ENCODE results near the gene ING4. TPM values are rescaled to one million over a fixed set of nuclear protein-coding genes. Genes with fewer than 3 reads are reported as not detected.
"Not testable (repeated sequence)": the region's sequence is repeated elsewhere in the genome, so short reads cannot be mapped to it uniquely, and the experiment has no call there.

Gene ING4
- total RNA-seq = 10 to 100 TPM; 46.9 to 49.3 TPM

- Mint-ChIP-seq H3K4me1 (peaks cover 13% of the 10 kb centered on the region), H3K9me3 (peaks cover 1% of the 10 kb centered on the region), H3K27ac (peak within 1 kb of the TSS; percentile 99), H3K4me3 (peak within 1 kb of the TSS; percentile 100), H3K27me3 (no peaks in the 10 kb centered on the region), H3K36me3 (peaks cover 8% of the 10 kb centered on the region)
- ATAC-seq (ENCODE audit: low read depth) (peak; percentile 99), DNase-seq (peak; percentile 88)
- POLR2A ChIA-PET = interaction anchor here (0.5 to 2.4 kb wide), 6 partner anchors 11 to 445 kb away, joined by 3 to 22 read pairs (median 3); partner anchors contain the start of gene ZNF384
Measured at GRCh38 chr12:6662906-6663742, at the start of gene ING4. ING4 (minus strand) TSS chr12:6663119; CDS start chr12:6663101, 18 bp downstream.

GRCh38 chr12:6708960-6709394 is 46.1 kb upstream of the ING4 start:
- Mint-ChIP-seq H3K4me1 (peaks cover 7% of the 10 kb centered on the region), H3K9me3 (no peaks in the 10 kb centered on the region), H3K36me3 (no peaks in the 10 kb centered on the region), H3K27ac (peak overlapping the region; percentile 54), H3K27me3 (peaks cover 20% of the 10 kb centered on the region), H3K4me3 (peak overlapping the region; percentile 61)
- ATAC-seq (ENCODE audit: low read depth) = peak; percentile 68
- POLR2A ChIA-PET = interaction anchor here (0.8 to 1.4 kb wide), 6 partner anchors 9 to 183 kb away, joined by 3 to 15 read pairs (median 4); partner anchors contain the start of genes COPS7A, IFFO1 and ZNF384
- no peak for DNase-seq

GRCh38 chr12:6708351-6708750 is 45.4 kb upstream of the ING4 start:
- peaks cover 25% of the 10 kb centered on the region for H3K27me3 Mint-ChIP-seq
- not testable (repeated sequence) for H3K9me3 Mint-ChIP-seq; DNase-seq; ATAC-seq (ENCODE audit: low read depth); H3K4me1 Mint-ChIP-seq; H3K4me3 Mint-ChIP-seq; H3K27ac Mint-ChIP-seq; H3K36me3 Mint-ChIP-seq
- POLR2A ChIA-PET = interaction anchor here (1.0 to 1.4 kb wide), 4 partner anchors 9 to 19 kb away, joined by 3 to 15 read pairs (median 6); partner anchors contain the start of genes COPS7A and ZNF384

- Mint-ChIP-seq H3K9me3 (no peaks in the 10 kb centered on the region), H3K4me1 (peaks cover 18% of the 10 kb centered on the region), H3K27ac (no peak overlapping the region), H3K27me3 (peaks cover 68% of the 10 kb centered on the region), H3K36me3 (no peaks in the 10 kb centered on the region), H3K4me3 (no peak overlapping the region)
- ATAC-seq (ENCODE audit: low read depth) (peak; percentile 35), DNase-seq (no peak)
- POLR2A ChIA-PET = no interaction called here
Measured at GRCh38 chr12:6703631-6704030, 40.7 kb upstream of the ING4 start.

GRCh38 chr12:6701078-6701768 is 38.3 kb upstream of the ING4 start:
- H3K4me1 Mint-ChIP-seq = peaks cover 25% of the 10 kb centered on the region

GRCh38 chr12:6700646-6701051 is 37.7 kb upstream of the ING4 start, which contains the start of gene PIANP:
PIANP (minus strand) TSS chr12:6700815; CDS start chr12:6698061, 2,754 bp downstream.
- DNase-seq = peak; percentile 71
- H3K36me3 Mint-ChIP-seq = no peaks in the 10 kb centered on the region

More at GRCh38 chr12:6701078-6701768, 38.3 kb upstream of the ING4 start:
- POLR2A ChIA-PET = no interaction called here
- Mint-ChIP-seq H3K27ac (peak overlapping the region; percentile 19), H3K36me3 (no peaks in the 10 kb centered on the region), H3K4me3 (peak overlapping the region; percentile 39), H3K27me3 (peaks cover 77% of the 10 kb centered on the region), H3K9me3 (no peaks in the 10 kb centered on the region)
- no peak for DNase-seq
- no peak for ATAC-seq (ENCODE audit: low read depth)

GRCh38 chr12:6699989-6700645 is 37.2 kb upstream of the ING4 start:
- ATAC-seq (ENCODE audit: low read depth) = peak; percentile 27
- peak; percentile 48 for DNase-seq
- Mint-ChIP-seq H3K9me3 (no peaks in the 10 kb centered on the region), H3K4me1 (peaks cover 25% of the 10 kb centered on the region), H3K27me3 (peaks cover 71% of the 10 kb centered on the region), H3K4me3 (peak overlapping the region; percentile 67), H3K36me3 (no peaks in the 10 kb centered on the region), H3K27ac (no peak overlapping the region)
- POLR2A ChIA-PET = interaction anchor here (0.6 to 2.3 kb wide), 3 partner anchors 9 to 71 kb away, joined by 5 to 14 read pairs (median 8); partner anchors contain the start of gene ZNF384

More at GRCh38 chr12:6700646-6701051, 37.7 kb upstream of the ING4 start, which contains the start of gene PIANP:
- Mint-ChIP-seq H3K4me3 (peak within 1 kb of the TSS; percentile 67), H3K9me3 (no peaks in the 10 kb centered on the region), H3K27me3 (peaks cover 76% of the 10 kb centered on the region), H3K27ac (peak within 1 kb of the TSS; percentile 40), H3K4me1 (peaks cover 25% of the 10 kb centered on the region)
- peak; percentile 75 for ATAC-seq (ENCODE audit: low read depth)
- POLR2A ChIA-PET = interaction anchor here (1.4 kb wide), 1 partner anchor 8 kb away, joined by 8 read pairs; no protein-coding TSS in a partner anchor

GRCh38 chr12:6699259-6699988 is 36.5 kb upstream of the ING4 start:
- POLR2A ChIA-PET = interaction anchor here (0.6 to 2.3 kb wide), 3 partner anchors 10 to 71 kb away, joined by 5 to 14 read pairs (median 8); partner anchors contain the start of gene ZNF384
- H3K9me3 Mint-ChIP-seq = no peaks in the 10 kb centered on the region
- H3K27ac Mint-ChIP-seq = peak overlapping the region; percentile 40

GRCh38 chr12:6698352-6699046 is 35.6 kb upstream of the ING4 start:
- DNase-seq (peak; percentile 11), ATAC-seq (ENCODE audit: low read depth) (no peak)
- H3K27me3 Mint-ChIP-seq = peaks cover 56% of the 10 kb centered on the region
- POLR2A ChIA-PET = interaction anchor here (2.3 kb wide), 1 partner anchor 10 kb away, joined by 14 read pairs; the partner anchor contains the start of gene ZNF384
- H3K36me3 Mint-ChIP-seq = no peaks in the 10 kb centered on the region
- H3K4me3 Mint-ChIP-seq = no peak overlapping the region
- H3K27ac Mint-ChIP-seq = no peak overlapping the region
- peaks cover 27% of the 10 kb centered on the region for H3K4me1 Mint-ChIP-seq
- no peaks in the 10 kb centered on the region for H3K9me3 Mint-ChIP-seq

More at GRCh38 chr12:6699259-6699988, 36.5 kb upstream of the ING4 start:
- no peak for ATAC-seq (ENCODE audit: low read depth)
- Mint-ChIP-seq H3K4me3 (peak overlapping the region; percentile 67), H3K36me3 (no peaks in the 10 kb centered on the region), H3K4me1 (peaks cover 27% of the 10 kb centered on the region), H3K27me3 (peaks cover 64% of the 10 kb centered on the region)
- DNase-seq = no peak

GRCh38 chr12:6697584-6698351 is 34.8 kb upstream of the ING4 start:
- no peak for DNase-seq
- no peak for ATAC-seq (ENCODE audit: low read depth)
- no peak overlapping the region for H3K4me3 Mint-ChIP-seq

More at GRCh38 chr12:6697584-6698351, 34.8 kb upstream of the ING4 start:
- Mint-ChIP-seq H3K36me3 (no peaks in the 10 kb centered on the region), H3K4me1 (peaks cover 25% of the 10 kb centered on the region), H3K9me3 (no peaks in the 10 kb centered on the region), H3K27me3 (peaks cover 48% of the 10 kb centered on the region), H3K27ac (no peak overlapping the region)
- POLR2A ChIA-PET = no interaction called here

Measured in activated naive CD8-positive, alpha-beta T cell treated with anti-CD3 and anti-CD28 coated beads, Interleukin-2, amount 10 ng/mL, durations not matched to agents 7 days and 5 days (primary cell).